SK-N-SH (cell line): ENCODE measurements around the gene RNASEH1. TPM values are rescaled to one million over a fixed set of nuclear protein-coding genes. Genes with fewer than 3 reads are reported as not detected.

Source experiments
- CTCF ChIA-PET: fragments of 300-600, 350-600 bp; formaldehyde crosslinking; extraction: SDS; loops from one replicate; lab custom pipeline; 2021; lab: Yijun Ruan, JAX
- POLR2A ChIA-PET: fragments of 350-600 bp; sonication (Branson Sonifier 250); formaldehyde crosslinking; extraction: SDS; loops from one replicate; lab custom pipeline; 2020; ENCODE audit warnings: antibody characterized with exemption, inconsistent platforms; lab: Yijun Ruan, JAX
- DNase-seq: peaks from one replicate; pipeline ENCODE4 v3.0.0; 2012
- H2AFZ ChIP-seq: fragments of 200-600 bp; sonication (generic); 2 replicates; pipeline ENCODE4 v1.8.1; 2016; ENCODE audit warnings: antibody characterized with exemption, mild to moderate bottlenecking, low read depth
- H3F3A ChIP-seq: fragments of 200-600 bp; sonication (generic); replicated peaks from 2 replicates; pipeline ENCODE3; 2016; ENCODE audit warnings: antibody characterized with exemption, mild to moderate bottlenecking; ENCODE audit not compliant: insufficient read depth
- H3K27ac ChIP-seq, 2 experiments: fragments of 200-500 bp in 1 of 2; fragments of 200-600 bp in 1 of 2; sonication (Bioruptor generic) in 1 of 2; sonication (generic), shearing (Covaris generic) in 1 of 2; 2 replicates each; pipeline versions ENCODE4 v1.5.1 to v1.6.1; 2014 to 2016; ENCODE audit warnings: low read depth in 2 of 2, inconsistent platforms in 1 of 2, low read length in 1 of 2, mild to moderate bottlenecking in 1 of 2, mixed read lengths in 1 of 2
- H3K27me3 ChIP-seq: fragments of 200-600 bp; sonication (generic), shearing (Covaris generic); 2 replicates; pipeline ENCODE4 v1.6.1; 2016; ENCODE audit warnings: mixed run types; ENCODE audit not compliant: insufficient read depth
- H3K36me3 ChIP-seq, 2 experiments: fragments of 200-500 bp in 1 of 2; fragments of 200-600 bp in 1 of 2; sonication (Bioruptor generic) in 1 of 2; sonication (generic) in 1 of 2; replicated peaks in 1 of 2; 2 replicates each; pipeline versions ENCODE3 to v1.5.1; 2014 to 2016; ENCODE audit warnings: low read length in 1 of 2, mild to moderate bottlenecking in 1 of 2; ENCODE audit not compliant: insufficient read depth in 2 of 2, control insufficient read depth in 1 of 2
- H3K4me1 ChIP-seq, 2 experiments: fragments of 200-500 bp in 1 of 2; fragments of 200-600 bp in 1 of 2; sonication (Bioruptor generic) in 1 of 2; sonication (generic), shearing (Covaris generic) in 1 of 2; 2 replicates each; pipeline versions ENCODE4 v1.5.1 to v1.6.1; 2014 to 2016; ENCODE audit warnings: low read depth in 1 of 2, low read length in 1 of 2, mixed run types in 1 of 2; ENCODE audit not compliant: insufficient read depth in 2 of 2, control insufficient read depth in 1 of 2
- H3K4me2 ChIP-seq: fragments of 200-600 bp; sonication (generic), shearing (Covaris generic); 2 replicates; pipeline ENCODE4 v1.6.1; 2017; ENCODE audit warnings: mixed run types
- H3K4me3 ChIP-seq, 2 experiments: fragments of 200-500 bp in 1 of 2; fragments of 200-600 bp in 1 of 2; sonication (Bioruptor generic) in 1 of 2; sonication (generic), shearing (Covaris generic) in 1 of 2; 2 replicates each; pipeline versions ENCODE4 v1.5.1 to v1.8.1; 2014 to 2016; ENCODE audit warnings: low read depth in 2 of 2, inconsistent platforms in 1 of 2, low read length in 1 of 2, mild to moderate bottlenecking in 1 of 2, mixed read lengths in 1 of 2, moderate library complexity in 1 of 2
- H3K79me2 ChIP-seq: fragments of 200-600 bp; sonication (generic); 2 replicates; pipeline ENCODE4 v1.8.1; 2017; ENCODE audit warnings: mild to moderate bottlenecking; ENCODE audit not compliant: insufficient read depth
- H3K9ac ChIP-seq: fragments of 200-600 bp; sonication (generic); 2 replicates; pipeline ENCODE4 v1.6.1; 2017; ENCODE audit warnings: mixed run types
- H3K9me2 ChIP-seq: fragments of 200-600 bp; sonication (generic); 2 replicates; pipeline ENCODE4 v1.6.1; 2017; ENCODE audit warnings: mixed run types
- H3K9me3 ChIP-seq: fragments of 200-600 bp; sonication (generic); 2 replicates; pipeline ENCODE4 v1.6.1; 2017; ENCODE audit warnings: mixed run types, mild to moderate bottlenecking, moderate library complexity
- H4K20me1 ChIP-seq: fragments of 200-600 bp; sonication (generic); 2 replicates; pipeline ENCODE4 v1.6.1; 2017; ENCODE audit warnings: mild to moderate bottlenecking, mixed run types; ENCODE audit not compliant: insufficient read depth
- GABPA ChIP-seq: IDR thresholded peaks from 2 replicates; pipeline ENCODE4 v1.4.0; 2012; ENCODE audit warnings: low read depth, mild to moderate bottlenecking
- JUND ChIP-seq: IDR thresholded peaks from 2 replicates; pipeline ENCODE4 v1.4.0; 2012
- NRF1 ChIP-seq: IDR thresholded peaks from 2 replicates; pipeline ENCODE4 v1.6.1; 2012; ENCODE audit warnings: low read depth, mild to moderate bottlenecking, low read length
- PBX3 ChIP-seq: IDR thresholded peaks from 2 replicates; pipeline ENCODE4; 2012
- POLR2AphosphoS5 ChIP-seq: IDR thresholded peaks from 2 replicates; pipeline ENCODE4 v1.6.1; 2012; ENCODE audit warnings: low read depth, low read length
- RAD21 ChIP-seq: IDR thresholded peaks from 2 replicates; pipeline ENCODE4 v1.6.1; 2012; ENCODE audit warnings: mild to moderate bottlenecking, low read length
- RXRA ChIP-seq: IDR thresholded peaks from 2 replicates; pipeline ENCODE4 v1.4.0; 2012; ENCODE audit warnings: low read depth, mild to moderate bottlenecking, borderline replicate concordance
- TAF1 ChIP-seq: IDR thresholded peaks from 2 replicates; pipeline ENCODE4 v1.6.1; 2012; ENCODE audit warnings: low read depth, mild to moderate bottlenecking, low read length, moderate library complexity, borderline replicate concordance
- WGBS: methylation state at CpG from one replicate; pipeline ENCODE4 v1.1.6; 2017; ENCODE audit warnings: low lambda C conversion rate; 5-methylcytosine and 5-hydroxymethylcytosine counted together
- polyA plus RNA-seq, 3 experiments: library from polyadenylated mRNA; depleted of rRNA; stranded (reverse); fragments of >200 nt; gene quantifications; 2 replicates each; pipeline ENCODE4 v1.2.3, GENCODE V29; 2012
- TF ChIP-seq, protein P1 (sequence below): IDR thresholded peaks from 2 replicates; pipeline ENCODE4 v1.6.1; 2012; ENCODE audit warnings: mild to moderate bottlenecking, low read depth, low read length, moderate library complexity

RNASEH1 gene
- polyA plus RNA-seq, 1 of the 3 experiments (the other 2 are of a cell fraction): 34.4 TPM

- TF ChIP-seq, protein P1, sequence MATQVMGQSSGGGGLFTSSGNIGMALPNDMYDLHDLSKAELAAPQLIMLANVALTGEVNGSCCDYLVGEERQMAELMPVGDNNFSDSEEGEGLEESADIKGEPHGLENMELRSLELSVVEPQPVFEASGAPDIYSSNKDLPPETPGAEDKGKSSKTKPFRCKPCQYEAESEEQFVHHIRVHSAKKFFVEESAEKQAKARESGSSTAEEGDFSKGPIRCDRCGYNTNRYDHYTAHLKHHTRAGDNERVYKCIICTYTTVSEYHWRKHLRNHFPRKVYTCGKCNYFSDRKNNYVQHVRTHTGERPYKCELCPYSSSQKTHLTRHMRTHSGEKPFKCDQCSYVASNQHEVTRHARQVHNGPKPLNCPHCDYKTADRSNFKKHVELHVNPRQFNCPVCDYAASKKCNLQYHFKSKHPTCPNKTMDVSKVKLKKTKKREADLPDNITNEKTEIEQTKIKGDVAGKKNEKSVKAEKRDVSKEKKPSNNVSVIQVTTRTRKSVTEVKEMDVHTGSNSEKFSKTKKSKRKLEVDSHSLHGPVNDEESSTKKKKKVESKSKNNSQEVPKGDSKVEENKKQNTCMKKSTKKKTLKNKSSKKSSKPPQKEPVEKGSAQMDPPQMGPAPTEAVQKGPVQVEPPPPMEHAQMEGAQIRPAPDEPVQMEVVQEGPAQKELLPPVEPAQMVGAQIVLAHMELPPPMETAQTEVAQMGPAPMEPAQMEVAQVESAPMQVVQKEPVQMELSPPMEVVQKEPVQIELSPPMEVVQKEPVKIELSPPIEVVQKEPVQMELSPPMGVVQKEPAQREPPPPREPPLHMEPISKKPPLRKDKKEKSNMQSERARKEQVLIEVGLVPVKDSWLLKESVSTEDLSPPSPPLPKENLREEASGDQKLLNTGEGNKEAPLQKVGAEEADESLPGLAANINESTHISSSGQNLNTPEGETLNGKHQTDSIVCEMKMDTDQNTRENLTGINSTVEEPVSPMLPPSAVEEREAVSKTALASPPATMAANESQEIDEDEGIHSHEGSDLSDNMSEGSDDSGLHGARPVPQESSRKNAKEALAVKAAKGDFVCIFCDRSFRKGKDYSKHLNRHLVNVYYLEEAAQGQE: 0 out of 2 replicates have a peak, but pooled peaks have one; percentile 52
Measured at GRCh38 chr2:3519255-3520205, 38.6 kb downstream of the RNASEH1 start, which contains the start of gene ADI1 (continued).

GRCh38 chr2:3518496-3519254 lies 39.5 kb downstream of the RNASEH1 start:
- CTCF ChIA-PET: interaction anchor here (0.7 to 2.0 kb wide), 2 partner anchors 56 to 117 kb away, joined by 3 to 4 read pairs; no protein-coding TSS in a partner anchor
- peak; percentile 100 for DNase-seq
- H3K36me3 ChIP-seq: peaks cover 10 to 14% of the 10 kb centered on the region in 2 experiments

More at GRCh38 chr2:3518496-3519254, 39.5 kb downstream of the RNASEH1 start:
- H3K27me3 ChIP-seq: no peaks in the 10 kb centered on the region
- peaks cover 16 to 29% of the 10 kb centered on the region in 2 experiments for H3K4me1 ChIP-seq
- POLR2A ChIA-PET: interaction anchor here (0.9 to 2.8 kb wide), 6 partner anchors 14 to 141 kb away, joined by 3 to 19 read pairs (median 3); partner anchors contain the start of genes EIPR1 and RNASEH1
- H3K9me3 ChIP-seq: no peaks in the 10 kb centered on the region
- peak overlapping the region; percentile 91 for H3K9ac ChIP-seq
- H3K79me2 ChIP-seq: peaks cover 30% of the 10 kb centered on the region
- H3K4me3 ChIP-seq: peak overlapping the region; percentile 80 to 82
- H2AFZ ChIP-seq: peak overlapping the region; percentile 60
- H3F3A ChIP-seq: peaks cover 9% of the 10 kb centered on the region
- H3K27ac ChIP-seq: peak overlapping the region; percentile 89 to 96
- H3K4me2 ChIP-seq: peak overlapping the region; percentile 93
- TF ChIP-seq POLR2AphosphoS5: peak; percentile 96
- peak; percentile 51; the same call in 1 of the 2 replicates for TF ChIP-seq GABPA
- no peak for TF ChIP-seq RXRA
- peak; percentile 48; the same call in 1 of the 2 replicates for TF ChIP-seq PBX3
- TF ChIP-seq NRF1: peak; percentile 96
- peak; percentile 72; the same call in 1 of the 2 replicates for TF ChIP-seq TAF1
- TF ChIP-seq RAD21: no peak
- TF ChIP-seq JUND: no peak
- H4K20me1 ChIP-seq: no peaks in the 10 kb centered on the region
- H3K9me2 ChIP-seq: no peaks in the 10 kb centered on the region
- 2% methylated on average over 60 of the region's 67 CpGs for WGBS
